ENCODE measurements around the gene GNE. TPM values are rescaled to one million over a fixed set of nuclear protein-coding genes. Genes with fewer than 3 reads are reported as not detected.
"Not testable (repeated sequence)": the region's sequence is repeated elsewhere in the genome, so short reads cannot be mapped to it uniquely, and the experiment has no call there.

GNE gene
- total and polyA plus RNA-seq, 4 donors = 5.1 to 18.4 (median 13.7) TPM

- Histone ChIP-seq H3K4me1 (ENCODE audit: control insufficient read depth in 5 of 5, insufficient read depth in 5 of 5, low read length in 5 of 5) (peaks cover 0 to 6% (median 0%) of the 10 kb centered on the region in 5 donors), H3K27me3 (ENCODE audit: control insufficient read depth in 3 of 3, insufficient read depth in 3 of 3, low read length in 2 of 3) (no peaks in the 10 kb centered on the region), H3K4me3 (no peak overlapping the region), H3K27ac (ENCODE audit: low read depth in 1 of 2, low read length in 1 of 2) (no peak overlapping the region), H3K9me3 (ENCODE audit: control insufficient read depth in 4 of 4, insufficient read depth in 3 of 4, low read length in 3 of 4) (no peaks in the 10 kb centered on the region), H3K36me3 (ENCODE audit: control insufficient read depth in 4 of 4, insufficient read depth in 4 of 4, low read length in 4 of 4) (peaks cover 4 to 20% (median 10%) of the 10 kb centered on the region in 4 donors), H3K9ac (ENCODE audit: insufficient read depth in 1 of 2, low read length in 2 of 2) (no peak overlapping the region)
- 85 to 94% methylated on average over 3 of the region's 3 CpGs for WGBS, 2 donors
- no peak for TF ChIP-seq CTCF (IDR thresholded peaks at IDR 0.05; ENCODE audit: control extremely low read depth, extremely low read depth)
- DNase-seq (no peak), ATAC-seq (ENCODE audit: insufficient read depth, low FRiP score) (no peak)
Observed at GRCh38 chr9:36247356-36247755, 10.9 kb downstream of the GNE start.

- no peak overlapping the region for H3K4me3 ChIP-seq
- H3K36me3 ChIP-seq (ENCODE audit: control insufficient read depth in 4 of 4, insufficient read depth in 4 of 4, low read length in 4 of 4) = peaks cover 6 to 25% (median 12%) of the 10 kb centered on the region in 4 donors
- H3K9me3 ChIP-seq (ENCODE audit: control insufficient read depth in 4 of 4, insufficient read depth in 3 of 4, low read length in 3 of 4) = no peaks in the 10 kb centered on the region
- no peak for DNase-seq
- 94 to 97% methylated on average over 6 of the region's 6 CpGs for WGBS, 2 donors
- no peaks in the 10 kb centered on the region for H3K27me3 ChIP-seq (ENCODE audit: control insufficient read depth in 3 of 3, insufficient read depth in 3 of 3, low read length in 2 of 3)
- H3K4me1 ChIP-seq (ENCODE audit: control insufficient read depth in 5 of 5, insufficient read depth in 5 of 5, low read length in 5 of 5) = peaks cover 0 to 6% (median 0%) of the 10 kb centered on the region in 5 donors
- TF ChIP-seq CTCF (IDR thresholded peaks at IDR 0.05; ENCODE audit: control extremely low read depth, extremely low read depth) = no peak
- H3K9ac ChIP-seq (ENCODE audit: insufficient read depth in 1 of 2, low read length in 2 of 2) = no peak overlapping the region
- no peak for ATAC-seq (ENCODE audit: insufficient read depth, low FRiP score)
- no peak overlapping the region for H3K27ac ChIP-seq (ENCODE audit: low read depth in 1 of 2, low read length in 1 of 2)
Observed at GRCh38 chr9:36245906-36246305, 12.3 kb downstream of the GNE start.

GRCh38 chr9:36239675-36240074 is 18.6 kb downstream of the GNE start:
- H3K36me3 ChIP-seq (ENCODE audit: control insufficient read depth in 4 of 4, insufficient read depth in 4 of 4, low read length in 4 of 4) = peaks cover 2 to 28% (median 5%) of the 10 kb centered on the region in 4 donors
- not testable (repeated sequence) for H3K9me3 ChIP-seq (ENCODE audit: control insufficient read depth in 4 of 4, insufficient read depth in 3 of 4, low read length in 3 of 4); H3K9ac ChIP-seq (ENCODE audit: insufficient read depth in 1 of 2, low read length in 2 of 2); H3K27ac ChIP-seq (ENCODE audit: low read depth in 1 of 2, low read length in 1 of 2); H3K4me1 ChIP-seq (ENCODE audit: control insufficient read depth in 5 of 5, insufficient read depth in 5 of 5, low read length in 5 of 5); H3K27me3 ChIP-seq (ENCODE audit: control insufficient read depth in 3 of 3, insufficient read depth in 3 of 3, low read length in 2 of 3); DNase-seq; H3K4me3 ChIP-seq; ATAC-seq (ENCODE audit: insufficient read depth, low FRiP score)
- WGBS, 2 donors = 96 to 99% methylated on average over 3 of the region's 3 CpGs

GRCh38 chr9:36239205-36239604 is 19.0 kb downstream of the GNE start:
- not testable (repeated sequence) for H3K4me3 ChIP-seq; ATAC-seq (ENCODE audit: insufficient read depth, low FRiP score); H3K4me1 ChIP-seq (ENCODE audit: control insufficient read depth in 5 of 5, insufficient read depth in 5 of 5, low read length in 5 of 5); H3K27me3 ChIP-seq (ENCODE audit: control insufficient read depth in 3 of 3, insufficient read depth in 3 of 3, low read length in 2 of 3); H3K27ac ChIP-seq (ENCODE audit: low read depth in 1 of 2, low read length in 1 of 2); DNase-seq; H3K9me3 ChIP-seq (ENCODE audit: control insufficient read depth in 4 of 4, insufficient read depth in 3 of 4, low read length in 3 of 4); H3K9ac ChIP-seq (ENCODE audit: insufficient read depth in 1 of 2, low read length in 2 of 2)
- H3K36me3 ChIP-seq (ENCODE audit: control insufficient read depth in 4 of 4, insufficient read depth in 4 of 4, low read length in 4 of 4) = peaks cover 6 to 33% (median 8%) of the 10 kb centered on the region in 4 donors
- WGBS, 2 donors = 98 to 99% methylated on average over 7 of the region's 7 CpGs
